CD14-positive monocyte (primary cell): ENCODE measurements around the gene MAPK12. TPM values are rescaled to one million over a fixed set of nuclear protein-coding genes. Genes with fewer than 3 reads are reported as not detected.
"Not testable (repeated sequence)": the region's sequence is repeated elsewhere in the genome, so short reads cannot be mapped to it uniquely, and the experiment has no call there.

Experiments
- DNase-seq, 3 donors: peaks; one replicate each; pipeline ENCODE4 v3.0.0-alpha.2; 2011 to 2022
- H2AFZ ChIP-seq: 2 replicates; pipeline ENCODE4 v1.6.0; 2012; ENCODE audit warnings: mild to moderate bottlenecking, low read depth, low read length, inconsistent platforms; ENCODE audit not compliant: insufficient read depth, poor library complexity, severe bottlenecking
- H3K27ac ChIP-seq, 2 donors: 1 replicate in 1 of 2; 2 replicates in 1 of 2; pipeline ENCODE4 v1.5.1; 2012 to 2013; ENCODE audit warnings: low read length in 2 of 2, control low read depth in 1 of 2, inconsistent platforms in 1 of 2, low read depth in 1 of 2, mild to moderate bottlenecking in 1 of 2
- H3K27me3 ChIP-seq, 2 donors: one replicate each; pipeline versions ENCODE4 v1.6.0 to v1.6.1; 2011 to 2013; ENCODE audit warnings: low read length in 2 of 2; ENCODE audit not compliant: control insufficient read depth in 2 of 2, insufficient read depth in 2 of 2
- H3K36me3 ChIP-seq, 2 donors: replicated peaks in 1 of 2; 1 replicate in 1 of 2; 2 replicates in 1 of 2; pipeline versions ENCODE4 v1.5.1 to v1.6.1; 2012 to 2013; ENCODE audit warnings: low read length in 2 of 2, control low read depth in 1 of 2, inconsistent platforms in 1 of 2, mild to moderate bottlenecking in 1 of 2; ENCODE audit not compliant: insufficient read depth in 2 of 2, control insufficient read depth in 1 of 2
- H3K4me1 ChIP-seq, 2 donors: 1 replicate in 1 of 2; 2 replicates in 1 of 2; pipeline versions ENCODE4 v1.5.1 to v1.6.1; 2012 to 2013; ENCODE audit warnings: low read length in 2 of 2, control low read depth in 1 of 2, inconsistent platforms in 1 of 2, mild to moderate bottlenecking in 1 of 2, moderate library complexity in 1 of 2; ENCODE audit not compliant: insufficient read depth in 2 of 2, control insufficient read depth in 1 of 2
- H3K4me2 ChIP-seq: replicated peaks from 2 replicates; pipeline ENCODE3; 2012; ENCODE audit warnings: low read length, moderate library complexity, mild to moderate bottlenecking; ENCODE audit not compliant: poor library complexity, severe bottlenecking; ENCODE audit errors: extremely low read depth
- H3K4me3 ChIP-seq, 3 experiments: fragments of 200-600 bp in 1 of 3; sonication (generic) in 1 of 3; replicated peaks in 1 of 3; 1 replicate in 2 of 3; 2 replicates in 1 of 3; pipeline ENCODE4 v1.5.1; 2011 to 2013; ENCODE audit warnings: low read length in 3 of 3, mild to moderate bottlenecking in 3 of 3, control low read depth in 2 of 3, low read depth in 2 of 3, inconsistent platforms in 1 of 3, moderate library complexity in 1 of 3
- H3K79me2 ChIP-seq: 2 replicates; pipeline ENCODE4 v1.6.0; 2012; ENCODE audit warnings: mild to moderate bottlenecking, control low read depth, inconsistent platforms, low read length, moderate library complexity; ENCODE audit not compliant: insufficient read depth
- H3K9ac ChIP-seq: 2 replicates; pipeline ENCODE4 v1.6.0; 2017; ENCODE audit warnings: low read length, mild to moderate bottlenecking; ENCODE audit not compliant: insufficient read depth, poor library complexity, severe bottlenecking
- H3K9me3 ChIP-seq, 2 donors: replicated peaks in 1 of 2; 1 replicate in 1 of 2; 2 replicates in 1 of 2; pipeline versions ENCODE4 v1.5.1 to v1.6.1; 2012 to 2013; ENCODE audit warnings: low read length in 2 of 2, control low read depth in 1 of 2; ENCODE audit not compliant: control insufficient read depth in 1 of 2, insufficient read depth in 1 of 2
- H4K20me1 ChIP-seq: 2 replicates; pipeline ENCODE4 v1.6.0; 2012; ENCODE audit warnings: mild to moderate bottlenecking, low read length, control low read depth, moderate library complexity; ENCODE audit not compliant: insufficient read depth
- H3K27ac Mint-ChIP-seq, 7 donors: one replicate each; pipeline ENCODE4 v1.8.0; 2020; ENCODE audit warnings: mild to moderate bottlenecking in 7 of 7, mixed read lengths in 7 of 7, moderate library complexity in 6 of 7, inconsistent platforms in 2 of 7
- H3K27me3 Mint-ChIP-seq, 3 donors: one replicate each; pipeline ENCODE4 v1.8.0; 2021 to 2022; ENCODE audit warnings: low read depth in 3 of 3, mild to moderate bottlenecking in 3 of 3, mixed read lengths in 3 of 3, moderate library complexity in 3 of 3, inconsistent platforms in 1 of 3
- H3K36me3 Mint-ChIP-seq, 2 donors: one replicate each; pipeline ENCODE4 v1.8.0; 2020; ENCODE audit warnings: mixed read lengths in 2 of 2, inconsistent platforms in 1 of 2, mild to moderate bottlenecking in 1 of 2
- H3K4me1 Mint-ChIP-seq: one replicate; pipeline ENCODE4 v1.8.0; 2020; ENCODE audit warnings: mild to moderate bottlenecking, mixed read lengths
- H3K4me3 Mint-ChIP-seq, 2 donors: one replicate each; pipeline ENCODE4 v1.8.0; 2020; ENCODE audit warnings: mild to moderate bottlenecking in 2 of 2, mixed read lengths in 2 of 2, moderate library complexity in 1 of 2
- H3K9me3 Mint-ChIP-seq, 7 donors: one replicate each; pipeline ENCODE4 v1.8.0; 2020 to 2022; ENCODE audit warnings: mixed read lengths in 7 of 7, mild to moderate bottlenecking in 6 of 7, moderate library complexity in 6 of 7, inconsistent platforms in 2 of 7
- CTCF ChIP-seq: fragments of 200-600 bp; IDR thresholded peaks from one replicate; pipeline ENCODE4 v1.8.0; 2022; ENCODE audit warnings: antibody characterized with exemption, mild to moderate bottlenecking
- WGBS: methylation state at CpG from one replicate; pipeline ENCODE4 v1.1.5; 2013; ENCODE audit warnings: missing lambda C conversion rate; ENCODE audit not compliant: insufficient coverage; 5-methylcytosine and 5-hydroxymethylcytosine counted together
- intact Hi-C, 2 donors: fragments of 100-400 bp; cut with micrococcal nuclease; formaldehyde crosslinking; loops; one replicate each; pipeline versions ENCODE4 v1.15.0 to v1.15.1; 2023
- polyA plus RNA-seq, 3 donors: library from polyadenylated mRNA; depleted of rRNA in 1 of 3; unstranded in 2 of 3; stranded (reverse) in 1 of 3; fragments of 300-500 nt in 2 of 3; fragments of >200 nt in 1 of 3; fragmentation: Illumina TruSeq in 2 of 3; gene quantifications; 1 replicate in 2 of 3; 2 replicates in 1 of 3; pipeline ENCODE4 v1.2.3, GENCODE V29; 2012 to 2021

Gene MAPK12
- polyA plus RNA-seq, 3 donors = 0.06 to 3.2 (median 0.13) TPM

GRCh38 chr22:50273352-50273751, 11.9 kb upstream of the MAPK12 start:
- Mint-ChIP-seq H3K4me1 (peaks cover 23% of the 10 kb centered on the region), H3K9me3 (peaks cover 0 to 14% (median 0%) of the 10 kb centered on the region in 7 donors), H3K36me3 (peaks cover 30 to 49% of the 10 kb centered on the region in 2 donors), H3K27me3 (peaks cover 27 to 48% (median 38%) of the 10 kb centered on the region in 3 donors)
- intact Hi-C loops, H3K4me2 ChIP-seq, H3K27ac ChIP-seq, H2AFZ ChIP-seq, H3K79me2 ChIP-seq, H3K27ac Mint-ChIP-seq, H3K9ac ChIP-seq, H3K9me3 ChIP-seq, H3K4me3 ChIP-seq, H3K4me3 Mint-ChIP-seq, DNase-seq: not testable (repeated sequence)
- WGBS = no CpG with 5 or more reads among the region's 11 CpGs
- TF ChIP-seq CTCF = peak; percentile 18
- Histone ChIP-seq H3K27me3 (peaks cover 20 to 36% of the 10 kb centered on the region in 2 donors), H3K4me1 (peaks cover 25 to 38% of the 10 kb centered on the region in 2 donors), H4K20me1 (peaks cover 87% of the 10 kb centered on the region), H3K36me3 (peaks cover 38 to 40% of the 10 kb centered on the region in 2 donors)

- peak overlapping the region in 1 of 2 donors; percentile 62 for H3K4me3 Mint-ChIP-seq
- Histone ChIP-seq H3K9ac (no peak overlapping the region), H4K20me1 (peaks cover 81% of the 10 kb centered on the region), H3K4me1 (peaks cover 25 to 38% of the 10 kb centered on the region in 2 donors), H3K27ac (no peak overlapping the region), H3K9me3 (peaks cover 3 to 10% of the 10 kb centered on the region in 2 donors), H3K4me3 (no peak overlapping the region), H3K79me2 (no peaks in the 10 kb centered on the region), H2AFZ (no peak overlapping the region), H3K4me2 (peak overlapping the region; percentile 80), H3K36me3 (peaks cover 27 to 29% of the 10 kb centered on the region in 2 donors), H3K27me3 (peaks cover 25 to 42% of the 10 kb centered on the region in 2 donors)
- peaks cover 0 to 21% (median 2%) of the 10 kb centered on the region in 7 donors for H3K9me3 Mint-ChIP-seq
- peaks cover 23% of the 10 kb centered on the region for H3K4me1 Mint-ChIP-seq
- DNase-seq = no peak
- H3K27ac Mint-ChIP-seq = no peak overlapping the region
- intact Hi-C loops = no loop called here
- peaks cover 23 to 37% of the 10 kb centered on the region in 2 donors for H3K36me3 Mint-ChIP-seq
- peaks cover 33 to 59% (median 42%) of the 10 kb centered on the region in 3 donors for H3K27me3 Mint-ChIP-seq
- TF ChIP-seq CTCF = no peak
- 57% methylated on average over 21 of the region's 26 CpGs for WGBS
These were observed 10.7 kb upstream of the MAPK12 start for GRCh38 chr22:50272044-50272802.
